Hepatocyte (in vitro differentiated cells): ENCODE data around the gene FAM229B.

Source experiments
- EZH2 ChIP-seq: fragments of 200-600 bp; sonication (generic); IDR thresholded peaks from 2 replicates; pipeline ENCODE4 v1.6.1; 2016; ENCODE audit warnings: antibody characterized with exemption, mild to moderate bottlenecking, borderline replicate concordance
- EZH2phosphoT487 ChIP-seq: fragments of 200-600 bp; sonication (generic); IDR thresholded peaks from one replicate; pipeline ENCODE4 v1.6.1; 2018; ENCODE audit warnings: antibody characterized with exemption, mild to moderate bottlenecking, low read depth, moderate library complexity; ENCODE audit not compliant: unreplicated experiment, severe bottlenecking
- TF ChIP-seq, protein P1 (sequence below): fragments of 200-600 bp; sonication (generic); IDR thresholded peaks from 2 replicates; pipeline ENCODE4 v1.5.1; 2016; ENCODE audit warnings: antibody characterized with exemption, mild to moderate bottlenecking; ENCODE audit not compliant: poor library complexity

- TF ChIP-seq, protein P1, sequence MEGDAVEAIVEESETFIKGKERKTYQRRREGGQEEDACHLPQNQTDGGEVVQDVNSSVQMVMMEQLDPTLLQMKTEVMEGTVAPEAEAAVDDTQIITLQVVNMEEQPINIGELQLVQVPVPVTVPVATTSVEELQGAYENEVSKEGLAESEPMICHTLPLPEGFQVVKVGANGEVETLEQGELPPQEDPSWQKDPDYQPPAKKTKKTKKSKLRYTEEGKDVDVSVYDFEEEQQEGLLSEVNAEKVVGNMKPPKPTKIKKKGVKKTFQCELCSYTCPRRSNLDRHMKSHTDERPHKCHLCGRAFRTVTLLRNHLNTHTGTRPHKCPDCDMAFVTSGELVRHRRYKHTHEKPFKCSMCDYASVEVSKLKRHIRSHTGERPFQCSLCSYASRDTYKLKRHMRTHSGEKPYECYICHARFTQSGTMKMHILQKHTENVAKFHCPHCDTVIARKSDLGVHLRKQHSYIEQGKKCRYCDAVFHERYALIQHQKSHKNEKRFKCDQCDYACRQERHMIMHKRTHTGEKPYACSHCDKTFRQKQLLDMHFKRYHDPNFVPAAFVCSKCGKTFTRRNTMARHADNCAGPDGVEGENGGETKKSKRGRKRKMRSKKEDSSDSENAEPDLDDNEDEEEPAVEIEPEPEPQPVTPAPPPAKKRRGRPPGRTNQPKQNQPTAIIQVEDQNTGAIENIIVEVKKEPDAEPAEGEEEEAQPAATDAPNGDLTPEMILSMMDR = no peak
- TF ChIP-seq EZH2phosphoT487 (no peak), EZH2 (no peak)
These were observed 43.5 kb downstream of the FAM229B start for GRCh38 chr6:112130878-112131277.
